ENCODE data around the gene LNX1.

DNA sequence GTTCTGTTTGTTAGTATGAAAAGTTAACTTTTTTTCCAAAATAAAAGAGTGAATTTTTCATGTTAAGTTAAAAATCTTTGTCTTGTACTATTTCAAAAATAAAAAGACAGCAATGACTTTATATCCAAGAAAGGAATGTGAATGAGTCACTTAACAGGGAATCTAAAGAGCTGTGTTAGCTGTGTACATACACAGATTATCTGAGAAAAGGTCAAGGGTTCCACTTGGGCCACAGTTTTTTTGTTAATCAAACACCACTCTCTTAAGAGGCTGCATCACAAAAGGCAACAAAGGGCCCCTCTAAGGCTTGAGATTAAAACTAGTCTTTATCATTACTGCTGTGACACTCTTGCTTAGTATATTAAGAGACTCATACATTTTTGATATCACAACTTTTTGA, 131.7 kb downstream of the LNX1 start:
- TF ChIP-seq, protein P1, sequence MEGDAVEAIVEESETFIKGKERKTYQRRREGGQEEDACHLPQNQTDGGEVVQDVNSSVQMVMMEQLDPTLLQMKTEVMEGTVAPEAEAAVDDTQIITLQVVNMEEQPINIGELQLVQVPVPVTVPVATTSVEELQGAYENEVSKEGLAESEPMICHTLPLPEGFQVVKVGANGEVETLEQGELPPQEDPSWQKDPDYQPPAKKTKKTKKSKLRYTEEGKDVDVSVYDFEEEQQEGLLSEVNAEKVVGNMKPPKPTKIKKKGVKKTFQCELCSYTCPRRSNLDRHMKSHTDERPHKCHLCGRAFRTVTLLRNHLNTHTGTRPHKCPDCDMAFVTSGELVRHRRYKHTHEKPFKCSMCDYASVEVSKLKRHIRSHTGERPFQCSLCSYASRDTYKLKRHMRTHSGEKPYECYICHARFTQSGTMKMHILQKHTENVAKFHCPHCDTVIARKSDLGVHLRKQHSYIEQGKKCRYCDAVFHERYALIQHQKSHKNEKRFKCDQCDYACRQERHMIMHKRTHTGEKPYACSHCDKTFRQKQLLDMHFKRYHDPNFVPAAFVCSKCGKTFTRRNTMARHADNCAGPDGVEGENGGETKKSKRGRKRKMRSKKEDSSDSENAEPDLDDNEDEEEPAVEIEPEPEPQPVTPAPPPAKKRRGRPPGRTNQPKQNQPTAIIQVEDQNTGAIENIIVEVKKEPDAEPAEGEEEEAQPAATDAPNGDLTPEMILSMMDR (conservative IDR thresholded peaks at IDR 0.05; ENCODE audit: low read length): no peak
- TF ChIP-seq EZH2phosphoT487 (IDR thresholded peaks at IDR 0.05; ENCODE audit: borderline replicate concordance): no peak

All from Loucy (cell line).